ENCODE data around the gene SRGAP2C.
"Not testable (repeated sequence)": the region's sequence is repeated elsewhere in the genome, so short reads cannot be mapped to it uniquely, and the experiment has no call there.

SRGAP2C gene

DNA sequence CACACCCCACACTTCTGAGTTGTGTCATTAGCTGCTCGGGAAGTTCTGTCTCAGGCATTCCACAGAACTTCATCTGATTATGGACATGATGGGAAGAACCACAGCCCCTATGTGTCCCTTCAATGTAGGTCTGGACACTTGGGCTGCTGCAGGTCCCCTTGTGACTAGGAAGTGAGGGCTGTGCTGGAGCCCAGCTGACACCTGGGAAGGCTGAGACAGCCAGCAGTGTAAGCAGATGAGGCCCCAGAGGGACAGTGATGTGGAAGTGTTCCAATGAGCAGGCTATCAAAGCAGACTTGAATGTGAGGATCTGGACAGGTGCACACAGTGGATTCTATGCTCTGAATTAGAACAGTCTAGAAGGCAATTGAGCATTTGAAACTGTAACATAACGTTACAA lies 239.2 kb downstream of the SRGAP2C start:
- DNase-seq (ENCODE audit: low read depth), result not testable (repeated sequence)

- DNase-seq (ENCODE audit: low read depth), result not testable (repeated sequence)
Measured at GRCh38 chr1:121433517-121433916, 248.7 kb downstream of the SRGAP2C start.

GRCh38 chr1:121438862-121439261 lies 254.1 kb downstream of the SRGAP2C start:
- DNase-seq (ENCODE audit: low read depth), result not testable (repeated sequence)

GRCh38 chr1:121440993-121441392 lies 256.2 kb downstream of the SRGAP2C start:
- DNase-seq (ENCODE audit: low read depth), result no peak

Measured in amniotic epithelial cell (primary cell).